HG02840 (cell line): ENCODE measurements around the gene GPR68.
A peak's percentile ranks its signal among the peaks of the same experiment; 100 is the strongest.
"Not testable (repeated sequence)": the region's sequence is repeated elsewhere in the genome, so short reads cannot be mapped to it uniquely, and the experiment has no call there.

Experiments
- ATAC-seq: cut with Tn5 transposase; IDR thresholded peaks from one replicate; pipeline ENCODE4 v1.9.1; 2021; ENCODE audit warnings: mild to moderate bottlenecking, moderate library complexity, moderate number of reproducible peaks; ENCODE audit not compliant: unreplicated experiment, low FRiP score

Gene GPR68

DNA sequence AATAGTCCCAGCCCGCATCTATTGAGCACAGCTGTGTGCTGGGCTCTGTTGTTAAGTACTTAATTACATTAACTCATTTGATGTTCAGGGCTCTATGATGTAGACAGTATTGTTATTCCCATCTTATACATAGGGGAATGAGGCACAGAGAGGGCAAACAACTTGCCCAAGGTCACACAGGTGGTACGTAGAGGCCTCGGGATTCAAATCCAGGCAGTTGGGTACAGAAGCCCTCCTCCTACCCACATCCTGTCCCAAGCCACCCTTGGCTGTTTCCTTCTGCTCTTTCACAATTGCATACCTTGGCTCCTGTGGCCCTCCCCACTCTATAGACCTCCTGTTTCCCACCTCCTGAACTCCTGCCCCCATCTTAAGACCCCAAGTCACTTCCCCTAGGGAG is 10.0 kb upstream of the GPR68 start:
- ATAC-seq = no peak

- no peak for ATAC-seq
Measured at GRCh38 chr14:91253795-91254323, 9.4 kb upstream of the GPR68 start.

- ATAC-seq = no peak
Measured at GRCh38 chr14:91252871-91253794, 8.6 kb upstream of the GPR68 start.

DNA sequence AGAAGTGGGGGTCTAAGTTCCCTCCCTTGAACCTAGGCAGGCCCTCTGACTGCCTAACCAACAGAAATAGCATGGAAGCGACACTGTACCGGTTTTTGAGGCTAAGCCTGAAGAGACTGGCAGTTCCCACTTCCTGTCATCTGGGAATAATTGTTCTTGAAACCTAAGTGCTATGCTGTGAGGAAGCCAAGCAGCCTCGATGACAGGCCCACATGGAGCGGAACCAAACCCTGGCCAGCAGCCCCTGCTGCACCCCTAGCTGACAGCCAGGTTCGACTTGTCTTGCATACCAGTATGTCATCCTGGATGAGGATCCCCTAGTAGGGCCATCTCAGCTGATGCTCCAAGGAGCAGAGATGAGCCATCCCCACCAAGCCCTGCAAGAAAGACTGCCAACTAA is 6.4 kb upstream of the GPR68 start:
- no peak for ATAC-seq

DNA sequence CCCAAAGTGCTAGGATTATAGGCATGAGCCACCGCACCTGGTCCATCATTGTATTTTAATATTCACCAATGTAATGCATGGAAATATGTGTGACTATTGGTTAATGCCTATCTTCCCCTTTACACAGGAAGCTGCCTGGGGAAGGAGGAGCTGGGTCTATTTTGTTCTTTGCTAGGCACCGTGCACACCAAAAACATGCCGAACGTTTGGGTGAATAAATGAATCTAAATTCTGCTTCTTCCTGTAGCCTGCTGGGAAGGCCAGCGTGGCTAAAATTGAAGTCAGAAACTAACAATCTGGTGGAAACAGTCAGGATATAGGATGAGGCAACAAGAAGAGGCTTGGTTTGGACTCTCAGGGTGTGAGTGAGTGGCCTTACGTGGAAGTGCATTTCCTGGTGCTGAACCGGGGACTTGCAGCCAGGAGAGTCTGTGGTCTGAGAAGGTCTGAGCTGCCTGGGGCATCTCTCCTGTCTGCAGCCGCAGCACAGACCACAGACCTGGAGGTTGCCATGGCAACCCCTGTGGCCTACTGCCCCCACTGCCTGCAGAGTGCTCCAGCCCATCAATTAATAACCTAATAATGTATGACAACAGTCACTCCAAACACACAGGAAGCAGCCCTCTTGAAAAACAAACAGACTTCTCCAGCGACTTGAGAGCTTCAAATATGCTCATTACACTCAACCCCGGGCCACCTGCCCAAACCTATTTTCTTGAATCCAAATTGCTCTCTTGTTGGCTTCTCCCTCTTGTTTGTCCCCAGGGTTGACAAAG is 5.5 kb upstream of the GPR68 start:
- peak; percentile 89 for ATAC-seq

DNA sequence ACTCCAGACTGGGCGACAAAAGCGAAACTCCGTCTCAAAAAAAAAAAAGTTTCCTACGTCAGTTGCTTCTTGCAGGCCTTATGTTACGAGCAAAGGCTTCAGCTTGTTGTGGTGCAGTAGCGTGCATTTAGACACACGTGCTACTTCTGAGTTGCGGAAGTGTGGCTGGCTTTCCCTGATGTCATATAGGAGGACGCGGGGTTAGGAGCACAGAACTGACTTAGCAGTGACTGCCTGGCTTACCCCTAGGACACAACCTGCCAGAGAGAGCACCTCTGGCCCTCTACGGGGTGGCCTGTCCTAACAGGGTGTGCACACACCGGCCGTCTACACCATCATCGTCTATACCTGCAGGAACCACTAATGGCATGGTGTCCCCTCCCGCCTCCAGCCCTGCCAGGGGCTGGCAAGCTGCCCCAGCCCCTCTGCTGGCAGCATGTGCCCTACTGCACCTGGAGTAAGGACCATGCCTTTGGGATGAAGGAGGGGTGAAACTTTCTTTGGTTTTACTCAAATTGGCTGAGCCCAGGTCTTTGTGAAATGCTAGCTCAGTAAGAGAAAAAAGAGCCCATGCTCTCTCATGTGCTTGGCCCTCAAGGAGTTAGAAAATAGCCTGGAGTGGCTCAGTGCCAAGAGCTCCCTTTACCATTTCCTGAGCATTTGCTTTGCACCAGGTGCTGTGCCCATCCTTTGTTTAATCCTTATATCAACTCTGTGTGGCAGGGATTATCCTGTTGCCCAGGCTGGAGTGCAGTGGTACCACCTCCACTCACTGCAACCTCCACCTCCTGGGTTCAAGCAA is 1.7 kb upstream of the GPR68 start:
- no peak for ATAC-seq

- ATAC-seq = not testable (repeated sequence)
Measured at GRCh38 chr14:91245616-91246015, 1.1 kb upstream of the GPR68 start.

DNA sequence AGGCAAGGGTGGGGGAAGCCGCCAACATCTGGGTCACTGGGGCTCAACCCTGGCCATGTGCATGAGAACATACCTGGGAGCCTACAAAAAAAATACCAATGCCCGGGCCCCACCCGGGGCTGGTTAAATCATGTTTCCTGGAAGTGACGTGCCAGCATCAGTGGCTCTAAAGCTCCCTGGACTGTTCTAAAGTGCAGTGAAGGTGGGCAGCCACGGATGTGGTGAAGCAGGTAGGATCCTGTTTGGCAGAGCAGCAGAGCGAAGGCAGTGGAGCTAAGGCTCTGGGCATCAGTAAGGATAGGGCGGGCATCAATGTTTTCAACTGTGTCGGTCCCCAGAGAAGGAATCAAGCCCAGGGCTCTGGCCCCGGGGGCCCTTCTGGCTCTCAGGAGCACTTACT is 525 bp upstream of the GPR68 start:
- no peak for ATAC-seq

DNA sequence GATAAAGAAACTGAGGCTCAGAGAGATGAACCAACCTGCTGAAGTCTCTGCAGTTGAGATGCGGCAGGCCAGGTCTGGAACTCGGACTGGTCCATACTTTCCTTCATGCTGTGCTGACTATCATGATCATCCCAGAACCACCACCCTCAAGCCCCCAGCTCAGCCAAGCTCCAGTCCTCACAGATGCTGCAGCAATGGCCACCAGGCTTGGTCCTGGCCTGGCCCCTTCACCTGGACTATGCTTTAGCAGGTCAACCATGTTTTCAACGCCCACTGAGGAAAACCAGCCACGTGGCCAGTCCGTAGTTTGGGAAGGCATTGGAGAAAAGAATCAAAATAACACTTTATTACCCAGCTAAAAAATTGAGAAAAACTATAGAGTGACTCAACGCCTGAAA is 1.4 kb downstream of the GPR68 start:
- ATAC-seq = no peak

GRCh38 chr14:91242635-91243034 is 1.9 kb downstream of the GPR68 start:
- no peak for ATAC-seq

DNA sequence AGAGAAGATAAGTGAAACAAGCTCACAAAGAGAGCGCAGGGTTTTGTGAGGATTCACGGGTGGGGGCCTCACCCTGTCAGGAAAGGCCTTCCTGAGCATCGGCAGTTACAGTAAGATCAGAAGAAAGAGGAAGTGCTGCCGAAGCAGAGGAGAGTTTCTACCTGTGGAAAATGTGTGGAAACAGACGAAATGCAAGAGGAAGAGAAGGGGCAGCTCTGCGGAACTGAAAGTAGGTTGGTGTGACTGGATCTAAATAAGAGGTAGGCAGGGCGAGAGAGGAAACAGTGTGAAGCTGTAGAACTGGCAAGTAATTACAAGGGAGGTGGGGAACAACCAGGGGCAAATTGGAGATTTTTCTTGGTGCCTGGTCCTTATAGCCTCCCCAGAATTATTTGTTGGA is 2.6 kb downstream of the GPR68 start:
- ATAC-seq = no peak

DNA sequence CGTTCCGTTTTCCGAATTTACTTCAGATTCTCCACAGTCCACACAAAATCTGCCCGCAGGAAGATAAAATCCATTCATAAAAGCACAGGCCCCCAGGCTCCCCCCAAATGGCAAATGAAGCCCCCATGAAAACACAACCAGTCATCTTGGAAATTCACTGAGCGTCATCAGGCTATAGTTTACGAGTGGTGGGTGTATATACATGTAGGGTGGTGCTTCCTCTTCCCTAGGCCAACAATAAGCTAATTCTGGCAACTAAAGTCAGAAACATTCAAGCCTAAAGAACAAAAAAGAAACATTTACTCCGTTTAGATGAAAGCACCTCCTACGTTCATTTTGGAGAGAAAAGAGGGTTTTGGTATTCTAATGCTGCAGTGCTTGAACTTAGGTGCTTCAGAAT is 5.8 kb downstream of the GPR68 start:
- ATAC-seq = no peak

- ATAC-seq = no peak
Measured at GRCh38 chr14:91238085-91238484, 6.4 kb downstream of the GPR68 start.

GRCh38 chr14:91237219-91237618 is 7.3 kb downstream of the GPR68 start:
- ATAC-seq = no peak

- ATAC-seq = no peak
Measured at GRCh38 chr14:91235841-91236240, 8.7 kb downstream of the GPR68 start.

GRCh38 chr14:91234791-91235114 is 9.8 kb downstream of the GPR68 start:
- ATAC-seq = no peak

DNA sequence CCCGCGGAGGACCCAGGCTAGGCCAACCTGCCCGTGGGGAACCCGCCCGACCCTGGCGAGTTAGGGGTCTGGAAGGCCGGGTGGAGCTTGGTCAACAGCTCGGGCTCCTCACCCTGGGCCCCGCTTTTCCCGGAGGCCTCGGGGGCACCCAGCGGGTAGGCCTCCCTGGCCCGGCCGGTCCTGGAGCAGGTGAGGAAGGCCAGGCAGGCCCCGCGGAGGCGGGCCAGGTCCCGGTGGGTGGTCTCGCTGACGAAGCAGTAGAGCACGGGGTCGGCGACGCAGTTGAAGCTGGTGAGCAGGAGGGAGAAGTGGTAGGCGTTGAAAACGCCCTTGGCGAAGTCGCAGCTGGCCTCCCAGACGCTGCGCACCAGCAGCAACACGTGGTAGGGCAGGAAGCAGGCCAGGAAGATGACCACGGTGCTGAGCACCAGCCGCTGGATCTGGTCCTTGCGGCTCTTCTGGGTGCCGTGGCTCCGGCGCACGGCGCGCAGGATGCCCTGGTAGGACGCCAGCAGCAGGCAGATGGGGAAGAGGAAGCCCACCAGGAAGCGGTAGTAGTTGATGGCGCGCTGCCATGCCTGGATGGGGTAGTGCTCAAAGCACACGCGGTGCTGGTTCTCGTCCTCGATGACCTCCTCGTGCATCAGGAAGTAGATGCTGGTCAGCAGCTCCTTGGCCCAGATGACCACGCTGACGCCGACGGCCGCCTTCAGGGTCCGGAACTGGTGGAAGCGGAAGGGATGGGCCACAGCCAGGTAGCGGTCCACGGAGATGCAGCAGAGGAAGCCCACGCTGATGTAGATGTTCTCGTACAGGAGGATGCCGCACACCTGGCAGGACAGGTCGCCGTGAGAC is 10.3 kb downstream of the GPR68 start:
- no peak for ATAC-seq

DNA sequence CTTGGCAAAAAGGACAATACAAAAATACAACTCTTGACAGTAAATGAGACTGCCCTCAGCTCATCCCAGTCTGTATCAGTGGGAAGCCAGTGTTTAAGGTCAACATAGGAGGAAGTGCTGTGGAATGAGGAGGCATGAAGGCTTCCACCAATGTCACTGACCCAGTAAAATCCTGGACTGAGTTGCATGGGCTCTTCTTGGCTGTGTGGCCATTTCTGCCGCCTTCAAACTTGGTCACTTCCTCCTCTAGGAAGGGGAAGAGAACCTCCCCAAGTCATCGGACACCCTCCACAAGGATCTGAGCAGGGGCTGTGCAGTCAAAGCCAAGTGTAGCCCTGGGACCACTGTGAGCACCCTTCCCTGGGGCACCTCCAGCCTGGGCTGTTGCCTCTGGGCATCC is 11.9 kb downstream of the GPR68 start:
- no peak for ATAC-seq

DNA sequence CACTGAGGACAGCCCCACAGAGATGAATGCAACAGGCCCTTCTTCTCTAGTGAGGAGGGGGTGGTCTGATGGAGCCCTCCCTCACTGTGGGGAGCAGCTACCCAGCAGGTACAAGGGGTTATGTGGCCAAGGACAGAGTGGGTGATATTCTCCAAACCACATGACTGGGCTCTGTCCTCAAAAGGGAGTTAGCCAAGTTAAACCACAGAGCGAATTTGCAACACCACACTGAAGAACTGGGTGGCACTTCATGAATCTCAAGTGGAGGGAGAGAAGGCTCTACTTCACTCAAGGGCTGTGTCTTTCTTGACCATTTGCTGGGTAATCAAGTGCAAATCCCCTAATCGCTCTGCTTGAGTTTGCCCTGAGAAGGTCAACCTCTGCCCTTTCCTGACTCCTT is 12.5 kb downstream of the GPR68 start:
- no peak for ATAC-seq

DNA sequence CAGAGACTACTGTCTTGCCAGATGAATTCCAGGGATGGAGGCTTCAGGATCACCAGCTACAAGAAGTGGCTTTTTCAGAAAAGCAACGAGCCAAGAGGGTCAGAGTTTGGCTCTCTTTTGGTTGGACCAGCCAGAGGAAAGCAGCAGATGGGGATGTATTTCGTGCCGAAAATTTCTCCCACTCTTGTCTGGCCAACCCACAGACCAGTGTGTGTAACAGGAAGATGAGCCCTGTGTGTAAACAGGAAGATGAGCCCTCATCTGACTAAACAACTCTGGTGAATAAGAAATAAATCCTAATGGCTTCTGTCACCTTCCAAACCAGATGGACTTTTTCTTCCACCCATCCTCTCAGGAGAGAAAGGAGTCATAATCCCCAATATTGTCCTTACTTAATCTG is 13.1 kb downstream of the GPR68 start:
- no peak for ATAC-seq
